Caco-2 (cell line): Measurements from ENCODE around the gene SLFN12. TPM values are rescaled to one million over a fixed set of nuclear protein-coding genes. Genes with fewer than 3 reads are reported as not detected.

ENCODE experiments used
- BruUV-seq: library from RNA; stranded (reverse); fragments of 400-500 nt; replicated peaks from 2 replicates; lab custom pipeline; 2021; lab: Mats Ljungman, UMichigan
- CTCF ChIA-PET: fragments of 300-600 bp; sonication (Branson Sonifier 250); formaldehyde crosslinking; loops from one replicate; lab custom pipeline; 2022; ENCODE audit warnings: antibody characterized with exemption; lab: Charles Lee
- POLR2A ChIA-PET: fragments of 300-600 bp; sonication (Branson Sonifier 250); formaldehyde crosslinking; loops from one replicate; lab custom pipeline; 2022; ENCODE audit warnings: antibody characterized with exemption; lab: Charles Lee
- DNase-seq, 2 experiments: peaks; one replicate each; pipeline versions ENCODE4 v3.0.0 to v3.0.0-alpha.2; 2020 to 2022
- H3K27me3 ChIP-seq: replicated peaks from 2 replicates; pipeline ENCODE4 v1.6.0; 2011; ENCODE audit warnings: low read length; ENCODE audit not compliant: control insufficient read depth, insufficient read depth
- H3K36me3 ChIP-seq: 2 replicates; pipeline ENCODE4 v1.5.1; 2011; ENCODE audit warnings: low read length; ENCODE audit not compliant: control insufficient read depth, insufficient read depth
- H3K4me1 ChIP-seq: fragments of 250-450 bp; sonication (Bioruptor Pico); 2 replicates; pipeline ENCODE4 v1.5.1; 2020; ENCODE audit warnings: mild to moderate bottlenecking
- H3K4me3 ChIP-seq: 2 replicates; pipeline ENCODE4 v1.5.1; 2011; ENCODE audit warnings: low read depth, mild to moderate bottlenecking, control low read depth, low read length
- H3K9me3 ChIP-seq: fragments of 250-450 bp; sonication (Bioruptor Pico); 2 replicates; pipeline ENCODE4 v1.5.1; 2020; ENCODE audit warnings: mild to moderate bottlenecking, moderate library complexity
- H3K27ac Mint-ChIP-seq: one replicate; pipeline ENCODE4 v1.8.0; 2022; ENCODE audit warnings: mixed read lengths; ENCODE audit not compliant: unreplicated experiment
- H3K27me3 Mint-ChIP-seq: one replicate; pipeline ENCODE4 v1.8.0; 2022; ENCODE audit warnings: mixed read lengths; ENCODE audit not compliant: insufficient read depth, unreplicated experiment
- H3K36me3 Mint-ChIP-seq: one replicate; pipeline ENCODE4 v1.8.0; 2022; ENCODE audit warnings: mild to moderate bottlenecking, mixed read lengths; ENCODE audit not compliant: insufficient read depth, unreplicated experiment
- H3K4me1 Mint-ChIP-seq: one replicate; pipeline ENCODE4 v1.8.0; 2022; ENCODE audit warnings: low read depth, mixed read lengths; ENCODE audit not compliant: unreplicated experiment
- H3K4me3 Mint-ChIP-seq: one replicate; pipeline ENCODE4 v1.8.0; 2022; ENCODE audit warnings: mild to moderate bottlenecking, moderate library complexity, mixed read lengths; ENCODE audit not compliant: unreplicated experiment
- H3K9me3 Mint-ChIP-seq: one replicate; pipeline ENCODE4 v1.8.0; 2022; ENCODE audit warnings: mixed read lengths; ENCODE audit not compliant: unreplicated experiment
- CTCF ChIP-seq, 2 experiments: fragments of 200-600 bp in 1 of 2; IDR thresholded peaks; 1 replicate in 1 of 2; 2 replicates in 1 of 2; pipeline versions ENCODE4 v1.5.1 to v1.8.0; 2011 to 2022; ENCODE audit warnings: antibody characterized with exemption in 1 of 2, control low read depth in 1 of 2, inconsistent platforms in 1 of 2, low read depth in 1 of 2, low read length in 1 of 2, mild to moderate bottlenecking in 1 of 2, moderate library complexity in 1 of 2; ENCODE audit not compliant: insufficient read depth in 1 of 2, severe bottlenecking in 1 of 2, unreplicated experiment in 1 of 2
- intact Hi-C: fragments of 100-400 bp; cut with micrococcal nuclease; formaldehyde crosslinking; loops from one replicate; pipeline ENCODE4 v1.10.0; 2022; ENCODE audit not compliant: unreplicated experiment
- total RNA-seq: library from RNA; stranded (reverse); gene quantifications from 2 replicates; pipeline ENCODE4 v1.2.3, GENCODE V29; 2022

The SLFN12 gene
- total RNA-seq, 1 experiment from 2014 or later: not detected

GRCh38 chr17:35371934-35372333 is 60.4 kb downstream of the SLFN12 start:
- H3K27me3 Mint-ChIP-seq: peaks cover 32% of the 10 kb centered on the region
- no peak overlapping the region for H3K4me3 Mint-ChIP-seq
- 0 out of 2 replicates have a peak, but pooled peaks cover 8% of the 10 kb centered on the region for H3K4me1 ChIP-seq
- peaks cover 10% of the 10 kb centered on the region for H3K9me3 Mint-ChIP-seq
- H3K4me1 Mint-ChIP-seq: peaks cover 14% of the 10 kb centered on the region
- no peak overlapping the region for H3K27ac Mint-ChIP-seq
- H3K9me3 ChIP-seq: peaks cover 5% of the 10 kb centered on the region; the same call in 1 of the 2 replicates
- intact Hi-C loops: no loop called here
- no peaks in the 10 kb centered on the region for H3K36me3 ChIP-seq
- no peak overlapping the region for H3K4me3 ChIP-seq
- no peaks in the 10 kb centered on the region for H3K36me3 Mint-ChIP-seq
- BruUV-seq: no TSS peak
- TF ChIP-seq CTCF (IDR thresholded peaks at IDR 0.05; ENCODE audit: insufficient read depth in 1 of 2, low read depth in 1 of 2, low read length in 1 of 2, severe bottlenecking in 1 of 2, unreplicated experiment in 1 of 2): no peak
- peaks cover 3% of the 10 kb centered on the region; the same call in 1 of the 2 replicates for H3K27me3 ChIP-seq
- CTCF ChIA-PET: no interaction called here
- POLR2A ChIA-PET: no interaction called here
- DNase-seq: no peak

GRCh38 chr17:35368081-35368830 is 64.0 kb downstream of the SLFN12 start:
- no peak for TF ChIP-seq CTCF (IDR thresholded peaks at IDR 0.05; ENCODE audit: insufficient read depth in 1 of 2, low read depth in 1 of 2, low read length in 1 of 2, severe bottlenecking in 1 of 2, unreplicated experiment in 1 of 2)
- CTCF ChIA-PET: no interaction called here
- no peak overlapping the region for H3K4me3 ChIP-seq
- no peaks in the 10 kb centered on the region for H3K4me1 ChIP-seq
- intact Hi-C loops: no loop called here
- no peak overlapping the region for H3K4me3 Mint-ChIP-seq
- no TSS peak for BruUV-seq
- DNase-seq: no peak
- POLR2A ChIA-PET: no interaction called here
- peaks cover 10% of the 10 kb centered on the region for H3K9me3 Mint-ChIP-seq
- no peaks in the 10 kb centered on the region for H3K4me1 Mint-ChIP-seq
- H3K27me3 ChIP-seq: no peaks in the 10 kb centered on the region
- H3K36me3 Mint-ChIP-seq: no peaks in the 10 kb centered on the region
- peaks cover 34% of the 10 kb centered on the region for H3K27me3 Mint-ChIP-seq
- no peak overlapping the region for H3K27ac Mint-ChIP-seq
- H3K9me3 ChIP-seq: peaks cover 5% of the 10 kb centered on the region; the same call in 1 of the 2 replicates
- no peaks in the 10 kb centered on the region for H3K36me3 ChIP-seq

- H3K27me3 ChIP-seq: 0 out of 2 replicates have a peak, but pooled peaks cover 2% of the 10 kb centered on the region
- H3K4me3 Mint-ChIP-seq: no peak overlapping the region
- no peak for TF ChIP-seq CTCF (IDR thresholded peaks at IDR 0.05; ENCODE audit: insufficient read depth in 1 of 2, low read depth in 1 of 2, low read length in 1 of 2, severe bottlenecking in 1 of 2, unreplicated experiment in 1 of 2)
- no peak for DNase-seq
- BruUV-seq: no TSS peak
- no peaks in the 10 kb centered on the region for H3K9me3 Mint-ChIP-seq
- H3K4me1 ChIP-seq: no peaks in the 10 kb centered on the region
- POLR2A ChIA-PET: no interaction called here
- H3K4me3 ChIP-seq: no peak overlapping the region
- no peaks in the 10 kb centered on the region for H3K4me1 Mint-ChIP-seq
- no peak overlapping the region for H3K27ac Mint-ChIP-seq
- no peaks in the 10 kb centered on the region for H3K36me3 ChIP-seq
- intact Hi-C loops: no loop called here
- H3K27me3 Mint-ChIP-seq: peaks cover 19% of the 10 kb centered on the region
- H3K36me3 Mint-ChIP-seq: no peaks in the 10 kb centered on the region
- CTCF ChIA-PET: no interaction called here
- no peaks in the 10 kb centered on the region for H3K9me3 ChIP-seq
Measured at GRCh38 chr17:35361027-35361426, 71.3 kb downstream of the SLFN12 start.

Other genes with a start within 250 kb of the SLFN12 start
- not detected in 2 replicates for gene SLC35G3, start 238.1 kb downstream of the SLFN12 start, total RNA-seq
- 0.81 and 1.6 TPM in 2 replicates for gene SLFN5, start 189.4 kb downstream of the SLFN12 start, total RNA-seq
- gene SLFN11, start 58.9 kb downstream of the SLFN12 start, total RNA-seq: not detected in 2 replicates
- gene SLFN13, start 16.3 kb upstream of the SLFN12 start, total RNA-seq: not detected in 2 replicates
- gene SLFN12L, start 105.2 kb upstream of the SLFN12 start, total RNA-seq: not detected in 2 replicates
- not detected in 2 replicates for gene SLFN14, start 128.3 kb upstream of the SLFN12 start, total RNA-seq
- 4.8 and 5.1 TPM in 2 replicates for gene PEX12, start 146.1 kb upstream of the SLFN12 start, total RNA-seq
- 221 and 228 TPM in 2 replicates for gene AP2B1, start 154.8 kb upstream of the SLFN12 start, total RNA-seq